T follicular helper cell (primary cell): ENCODE data around the gene PLEKHN1.
"Not testable (repeated sequence)": the region's sequence is repeated elsewhere in the genome, so short reads cannot be mapped to it uniquely, and the experiment has no call there.

Source experiments
- DNase-seq: peaks from one replicate; pipeline ENCODE4 v3.0.0-alpha.2; 2020; ENCODE audit warnings: low read depth

PLEKHN1 gene

GRCh38 chr1:1006305-1007159 is 40.2 kb downstream of the PLEKHN1 start:
- no peak for DNase-seq

- DNase-seq = not testable (repeated sequence)
These were observed 43.8 kb downstream of the PLEKHN1 start for GRCh38 chr1:1010131-1010530.

GRCh38 chr1:1011396-1011949 is 45.2 kb downstream of the PLEKHN1 start:
- no peak for DNase-seq

GRCh38 chr1:1012736-1013104 is 46.4 kb downstream of the PLEKHN1 start:
- DNase-seq = not testable (repeated sequence)

- DNase-seq = peak; percentile 83
These were observed 47.0 kb downstream of the PLEKHN1 start, which contains the start of gene ISG15 for GRCh38 chr1:1013105-1013921. Gene ISG15 (plus strand): TSS chr1:1013497. CDS start chr1:1013574, 77 bp downstream.

- DNase-seq = no peak
These were observed 47.8 kb downstream of the PLEKHN1 start for GRCh38 chr1:1013922-1014648.

GRCh38 chr1:1014799-1015681 is 48.8 kb downstream of the PLEKHN1 start:
- DNase-seq = no peak

- not testable (repeated sequence) for DNase-seq
These were observed 51.4 kb downstream of the PLEKHN1 start for GRCh38 chr1:1017397-1018320.

- DNase-seq = not testable (repeated sequence)
These were observed 52.0 kb downstream of the PLEKHN1 start for GRCh38 chr1:1018321-1018685.

- peak; percentile 69 for DNase-seq
These were observed 53.1 kb downstream of the PLEKHN1 start for GRCh38 chr1:1019122-1019999.

GRCh38 chr1:1020000-1020404 is 53.7 kb downstream of the PLEKHN1 start, which contains the start of gene AGRN:
Gene AGRN (plus strand): TSS chr1:1020120. CDS start chr1:1020173, 53 bp downstream.
- DNase-seq = no peak

- no peak for DNase-seq
These were observed 54.2 kb downstream of the PLEKHN1 start for GRCh38 chr1:1020415-1021009.

- no peak for DNase-seq
These were observed 55.0 kb downstream of the PLEKHN1 start for GRCh38 chr1:1021010-1021919.

- no peak for DNase-seq
These were observed 55.6 kb downstream of the PLEKHN1 start for GRCh38 chr1:1021920-1022259.

- no peak for DNase-seq
These were observed 56.2 kb downstream of the PLEKHN1 start for GRCh38 chr1:1022302-1023009.

GRCh38 chr1:1023700-1024099 is 57.4 kb downstream of the PLEKHN1 start:
- no peak for DNase-seq
